ENCODE data around the gene PIGU.

The PIGU gene

GRCh38 chr20:34579191-34579978 is 97.5 kb downstream of the PIGU start:
- Histone ChIP-seq H3K4me3 (ENCODE audit: severe bottlenecking) (no peak overlapping the region), H3K9me3 (ENCODE audit: severe bottlenecking) (no peaks in the 10 kb centered on the region), H3K27ac (ENCODE audit: poor library complexity, severe bottlenecking) (peak overlapping the region; percentile 18), H3K36me3 (ENCODE audit: low read depth) (no peaks in the 10 kb centered on the region; the same call in 1 of the 2 replicates), H3K27me3 (ENCODE audit: insufficient read depth, poor library complexity, severe bottlenecking) (no peaks in the 10 kb centered on the region), H3K4me1 (ENCODE audit: insufficient read depth, poor library complexity, severe bottlenecking) (peaks cover 18% of the 10 kb centered on the region)
- peak; percentile 100 for TF ChIP-seq CTCF (IDR thresholded peaks at IDR 0.05; ENCODE audit: poor library complexity, severe bottlenecking)
- ATAC-seq (ENCODE audit: low read depth) = peak; percentile 92
- DNase-seq (ENCODE audit: low spot score) = peak; percentile 98

- Histone ChIP-seq H3K27me3 (ENCODE audit: insufficient read depth, poor library complexity, severe bottlenecking) (no peaks in the 10 kb centered on the region), H3K4me3 (ENCODE audit: severe bottlenecking) (no peak overlapping the region), H3K36me3 (ENCODE audit: low read depth) (peaks cover 5% of the 10 kb centered on the region), H3K4me1 (ENCODE audit: insufficient read depth, poor library complexity, severe bottlenecking) (peaks cover 18% of the 10 kb centered on the region), H3K27ac (ENCODE audit: poor library complexity, severe bottlenecking) (peak overlapping the region; percentile 18), H3K9me3 (ENCODE audit: severe bottlenecking) (no peaks in the 10 kb centered on the region)
- DNase-seq (ENCODE audit: low spot score) = peak; percentile 50
- TF ChIP-seq CTCF (IDR thresholded peaks at IDR 0.05; ENCODE audit: poor library complexity, severe bottlenecking) = no peak
- no peak for ATAC-seq (ENCODE audit: low read depth)
Observed at GRCh38 chr20:34578521-34578920, 98.4 kb downstream of the PIGU start.

- H3K36me3 ChIP-seq (ENCODE audit: low read depth) = peaks cover 6% of the 10 kb centered on the region
- no peak overlapping the region for H3K4me3 ChIP-seq (ENCODE audit: severe bottlenecking)
- H3K27me3 ChIP-seq (ENCODE audit: insufficient read depth, poor library complexity, severe bottlenecking) = no peaks in the 10 kb centered on the region
- no peak overlapping the region for H3K27ac ChIP-seq (ENCODE audit: poor library complexity, severe bottlenecking)
- TF ChIP-seq CTCF (IDR thresholded peaks at IDR 0.05; ENCODE audit: poor library complexity, severe bottlenecking) = no peak
- DNase-seq (ENCODE audit: low spot score) (peak; percentile 16), ATAC-seq (ENCODE audit: low read depth) (no peak)
- peaks cover 18% of the 10 kb centered on the region for H3K4me1 ChIP-seq (ENCODE audit: insufficient read depth, poor library complexity, severe bottlenecking)
- H3K9me3 ChIP-seq (ENCODE audit: severe bottlenecking) = no peaks in the 10 kb centered on the region
Observed at GRCh38 chr20:34578025-34578424, 98.9 kb downstream of the PIGU start.

- Histone ChIP-seq H3K4me3 (ENCODE audit: severe bottlenecking) (no peak overlapping the region), H3K36me3 (ENCODE audit: low read depth) (peaks cover 13% of the 10 kb centered on the region), H3K27ac (ENCODE audit: poor library complexity, severe bottlenecking) (no peak overlapping the region), H3K9me3 (ENCODE audit: severe bottlenecking) (no peaks in the 10 kb centered on the region), H3K4me1 (ENCODE audit: insufficient read depth, poor library complexity, severe bottlenecking) (peaks cover 14% of the 10 kb centered on the region), H3K27me3 (ENCODE audit: insufficient read depth, poor library complexity, severe bottlenecking) (no peaks in the 10 kb centered on the region)
- ATAC-seq (ENCODE audit: low read depth) (no peak), DNase-seq (ENCODE audit: low spot score) (no peak)
- TF ChIP-seq CTCF (IDR thresholded peaks at IDR 0.05; ENCODE audit: poor library complexity, severe bottlenecking) = no peak
Observed at GRCh38 chr20:34577061-34577460, 99.8 kb downstream of the PIGU start.

- Histone ChIP-seq H3K27ac (ENCODE audit: poor library complexity, severe bottlenecking) (no peak overlapping the region), H3K9me3 (ENCODE audit: severe bottlenecking) (no peaks in the 10 kb centered on the region), H3K4me3 (ENCODE audit: severe bottlenecking) (no peak overlapping the region), H3K4me1 (ENCODE audit: insufficient read depth, poor library complexity, severe bottlenecking) (peaks cover 14% of the 10 kb centered on the region), H3K36me3 (ENCODE audit: low read depth) (peaks cover 21% of the 10 kb centered on the region), H3K27me3 (ENCODE audit: insufficient read depth, poor library complexity, severe bottlenecking) (no peaks in the 10 kb centered on the region)
- DNase-seq (ENCODE audit: low spot score) = peak; percentile 65
- ATAC-seq (ENCODE audit: low read depth) = no peak
- TF ChIP-seq CTCF (IDR thresholded peaks at IDR 0.05; ENCODE audit: poor library complexity, severe bottlenecking) = no peak
Observed at GRCh38 chr20:34575756-34576155, 101.1 kb downstream of the PIGU start.
